CD4-positive, alpha-beta memory T cell (primary cell): ENCODE data around the gene ZNF763. TPM values are rescaled to one million over a fixed set of nuclear protein-coding genes. Genes with fewer than 3 reads are reported as not detected.
"Not testable (repeated sequence)": the region's sequence is repeated elsewhere in the genome, so short reads cannot be mapped to it uniquely, and the experiment has no call there.

Experiments used
- CTCF ChIA-PET: fragments of 350-600 bp; sonication (Branson Sonifier 250); formaldehyde crosslinking; loops from one replicate; lab custom pipeline; 2021; ENCODE audit warnings: inconsistent platforms; ENCODE audit not compliant: partially characterized antibody; lab: Charles Lee
- POLR2A ChIA-PET: fragments of 350-600 bp; sonication (Branson Sonifier 250); formaldehyde crosslinking; loops from one replicate; lab custom pipeline; 2021; ENCODE audit not compliant: partially characterized antibody; lab: Charles Lee
- DNase-seq, 5 donors: peaks; one replicate each; pipeline versions ENCODE4 v3.0.0 to v3.0.0-alpha.2; 2020 to 2022; ENCODE audit warnings: mixed read lengths in 1 of 5
- H3K27ac ChIP-seq: one replicate; pipeline ENCODE4 v1.7.0; 2013; ENCODE audit warnings: low read depth, low read length
- H3K27me3 ChIP-seq: 2 replicates; pipeline ENCODE4 v1.7.0; 2013; ENCODE audit warnings: mild to moderate bottlenecking, low read length, moderate library complexity; ENCODE audit not compliant: insufficient read depth
- H3K36me3 ChIP-seq: 2 replicates; pipeline ENCODE4 v1.7.0; 2013; ENCODE audit warnings: mild to moderate bottlenecking, low read length, moderate library complexity; ENCODE audit not compliant: insufficient read depth
- H3K4me1 ChIP-seq: 2 replicates; pipeline ENCODE4 v1.7.0; 2013; ENCODE audit warnings: mild to moderate bottlenecking, low read length, moderate library complexity; ENCODE audit not compliant: insufficient read depth
- H3K4me3 ChIP-seq, 2 donors: one replicate each; pipeline ENCODE4 v1.7.0; 2013; ENCODE audit warnings: low read length in 2 of 2, mild to moderate bottlenecking in 1 of 2
- H3K9me3 ChIP-seq, 2 donors: one replicate each; pipeline ENCODE4 v1.7.0; 2013; ENCODE audit warnings: low read length in 2 of 2, control low read depth in 1 of 2; ENCODE audit not compliant: control insufficient read depth in 1 of 2
- H3K27ac Mint-ChIP-seq, 7 donors: one replicate each; pipeline ENCODE4 v1.8.0; 2020 to 2021; ENCODE audit warnings: mixed read lengths in 7 of 7, mild to moderate bottlenecking in 6 of 7, inconsistent platforms in 3 of 7, moderate library complexity in 3 of 7
- H3K27me3 Mint-ChIP-seq, 2 donors: one replicate each; pipeline ENCODE4 v1.8.0; 2020 to 2021; ENCODE audit warnings: mixed read lengths in 2 of 2
- H3K36me3 Mint-ChIP-seq, 2 donors: one replicate each; pipeline ENCODE4 v1.8.0; 2020 to 2021; ENCODE audit warnings: mixed read lengths in 2 of 2, inconsistent platforms in 1 of 2, mild to moderate bottlenecking in 1 of 2
- H3K4me1 Mint-ChIP-seq, 4 donors: one replicate each; pipeline ENCODE4 v1.8.0; 2020 to 2021; ENCODE audit warnings: mixed read lengths in 4 of 4, mild to moderate bottlenecking in 1 of 4
- H3K4me3 Mint-ChIP-seq, 8 donors: one replicate each; pipeline ENCODE4 v1.8.0; 2020 to 2021; ENCODE audit warnings: mixed read lengths in 8 of 8, mild to moderate bottlenecking in 7 of 8, moderate library complexity in 6 of 8, inconsistent platforms in 3 of 8
- H3K9me3 Mint-ChIP-seq, 8 donors: one replicate each; pipeline ENCODE4 v1.8.0; 2020 to 2021; ENCODE audit warnings: mixed read lengths in 8 of 8, mild to moderate bottlenecking in 5 of 8, inconsistent platforms in 3 of 8, moderate library complexity in 1 of 8
- intact Hi-C: fragments of 100-400 bp; cut with micrococcal nuclease; formaldehyde crosslinking; loops from one replicate; pipeline ENCODE4 v1.15.1; 2023
- polyA plus RNA-seq, 2 donors: library from polyadenylated mRNA; unstranded; fragments of 300-500 nt; fragmentation: Illumina TruSeq; gene quantifications; one replicate each; pipeline ENCODE4 v1.2.3, GENCODE V29; 2021
- total RNA-seq, 2 experiments: library from RNA; stranded (reverse); gene quantifications; one replicate each; pipeline ENCODE4 v1.2.3, GENCODE V29; 2021

The ZNF763 gene
- total and polyA plus RNA-seq, 4 experiments from 2014 or later, result 2.6 to 16.4 (median 9.0) TPM

DNA sequence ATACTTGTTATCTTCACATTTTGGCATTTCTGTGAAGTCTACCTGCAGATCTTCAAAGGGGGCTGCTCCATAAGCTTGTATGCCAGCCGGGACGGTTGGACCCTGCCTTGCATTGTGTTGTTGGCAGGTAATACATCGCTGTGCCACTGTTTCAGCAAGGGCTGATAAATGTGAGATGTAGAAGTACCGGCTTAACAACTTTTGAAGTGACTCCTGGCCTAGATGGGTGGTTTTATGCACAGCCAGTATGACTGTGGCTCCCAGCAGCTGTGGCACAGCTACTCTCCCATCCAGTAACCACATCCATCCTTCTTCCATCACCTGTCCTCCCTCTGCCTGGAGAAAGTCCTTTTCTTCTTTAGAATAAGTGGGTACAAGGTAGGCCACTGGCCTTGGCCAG lies 20.2 kb upstream of the ZNF763 start:
- no peaks in the 10 kb centered on the region for H3K27me3 ChIP-seq
- no peaks in the 10 kb centered on the region for H3K4me1 ChIP-seq
- peak overlapping the region in 1 of 2 donors; percentile 11 for H3K4me3 ChIP-seq
- no peak for DNase-seq
- POLR2A ChIA-PET, result no interaction called here
- peaks cover 6 to 96% (median 93%) of the 10 kb centered on the region in 8 donors for H3K9me3 Mint-ChIP-seq
- peaks cover 71% of the 10 kb centered on the region for H3K36me3 ChIP-seq
- no peak overlapping the region for H3K4me3 Mint-ChIP-seq
- H3K27ac Mint-ChIP-seq, result no peak overlapping the region
- peaks cover 0 to 6% (median 1%) of the 10 kb centered on the region in 4 donors for H3K4me1 Mint-ChIP-seq
- H3K27me3 Mint-ChIP-seq, result no peaks in the 10 kb centered on the region
- no peak overlapping the region for H3K27ac ChIP-seq
- H3K9me3 ChIP-seq, result peaks cover 27 to 76% of the 10 kb centered on the region in 2 donors
- peaks cover 89 to 95% of the 10 kb centered on the region in 2 donors for H3K36me3 Mint-ChIP-seq
- CTCF ChIA-PET, result interaction anchor here (1.1 to 3.0 kb wide), 2 partner anchors 19 to 21 kb away, joined by 3 to 10 read pairs; no protein-coding TSS in a partner anchor
- intact Hi-C loops, result no loop called here

DNA sequence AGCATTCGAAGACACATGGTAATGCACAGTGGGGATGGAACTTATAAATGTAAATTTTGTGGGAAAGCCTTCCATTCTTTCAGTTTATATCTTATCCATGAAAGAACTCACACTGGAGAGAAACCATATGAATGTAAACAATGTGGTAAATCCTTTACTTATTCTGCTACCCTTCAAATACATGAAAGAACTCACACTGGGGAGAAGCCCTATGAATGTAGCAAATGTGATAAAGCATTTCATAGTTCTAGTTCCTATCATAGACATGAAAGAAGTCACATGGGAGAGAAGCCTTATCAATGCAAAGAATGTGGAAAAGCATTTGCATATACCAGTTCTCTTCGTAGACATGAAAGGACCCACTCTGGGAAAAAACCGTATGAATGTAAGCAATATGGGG lies 16.2 kb upstream of the ZNF763 start:
- peaks cover 25 to 82% of the 10 kb centered on the region in 2 donors for H3K9me3 ChIP-seq

DNA sequence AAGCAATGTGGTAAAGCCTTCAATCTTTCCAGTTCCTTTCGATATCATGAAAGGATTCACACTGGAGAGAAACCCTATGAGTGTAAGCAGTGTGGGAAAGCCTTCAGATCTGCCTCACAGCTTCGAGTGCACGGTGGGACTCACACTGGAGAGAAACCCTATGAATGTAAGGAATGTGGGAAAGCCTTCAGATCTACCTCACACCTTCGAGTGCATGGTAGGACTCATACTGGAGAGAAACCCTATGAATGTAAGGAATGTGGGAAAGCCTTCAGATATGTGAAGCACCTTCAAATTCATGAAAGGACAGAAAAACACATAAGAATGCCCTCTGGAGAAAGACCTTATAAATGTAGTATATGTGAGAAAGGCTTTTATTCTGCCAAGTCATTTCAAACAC lies 15.6 kb upstream of the ZNF763 start:
- intact Hi-C loops, result no loop called here
- ChIA-PET POLR2A (no interaction called here), CTCF (no interaction called here)
- Histone ChIP-seq H3K27me3 (no peaks in the 10 kb centered on the region), H3K4me1 (no peaks in the 10 kb centered on the region), H3K9me3 (peaks cover 25 to 81% of the 10 kb centered on the region in 2 donors), H3K27ac (no peak overlapping the region), H3K36me3 (peaks cover 58% of the 10 kb centered on the region), H3K4me3 (peak overlapping the region in 1 of 2 donors; percentile 27)
- H3K9me3 Mint-ChIP-seq, result peaks cover 0 to 99% (median 91%) of the 10 kb centered on the region in 8 donors
- H3K4me3 Mint-ChIP-seq, result peak overlapping the region in 1 of 8 donors; percentile 27
- peaks cover 68 to 72% of the 10 kb centered on the region in 2 donors for H3K36me3 Mint-ChIP-seq
- DNase-seq, result peak in 3 of 5 donors; percentile 4 to 8 (median 5)
- H3K4me1 Mint-ChIP-seq, result no peaks in the 10 kb centered on the region
- H3K27ac Mint-ChIP-seq, result peak overlapping the region in 2 of 7 donors; percentile 23 to 65
- H3K27me3 Mint-ChIP-seq, result no peaks in the 10 kb centered on the region

More for the DNA sequence above, 16.2 kb upstream of the ZNF763 start:
- Histone ChIP-seq H3K36me3 (peaks cover 63% of the 10 kb centered on the region), H3K4me1 (no peaks in the 10 kb centered on the region), H3K27ac (no peak overlapping the region), H3K27me3 (no peaks in the 10 kb centered on the region), H3K4me3 (no peak overlapping the region)
- Mint-ChIP-seq H3K27me3 (no peaks in the 10 kb centered on the region), H3K9me3 (peaks cover 0 to 99% (median 94%) of the 10 kb centered on the region in 8 donors), H3K27ac (peak overlapping the region in 1 of 7 donors; percentile 65), H3K4me1 (no peaks in the 10 kb centered on the region), H3K36me3 (peaks cover 73 to 78% of the 10 kb centered on the region in 2 donors), H3K4me3 (no peak overlapping the region)
- ChIA-PET CTCF (no interaction called here), POLR2A (no interaction called here)
- intact Hi-C loops, result no loop called here
- DNase-seq, result no peak

DNA sequence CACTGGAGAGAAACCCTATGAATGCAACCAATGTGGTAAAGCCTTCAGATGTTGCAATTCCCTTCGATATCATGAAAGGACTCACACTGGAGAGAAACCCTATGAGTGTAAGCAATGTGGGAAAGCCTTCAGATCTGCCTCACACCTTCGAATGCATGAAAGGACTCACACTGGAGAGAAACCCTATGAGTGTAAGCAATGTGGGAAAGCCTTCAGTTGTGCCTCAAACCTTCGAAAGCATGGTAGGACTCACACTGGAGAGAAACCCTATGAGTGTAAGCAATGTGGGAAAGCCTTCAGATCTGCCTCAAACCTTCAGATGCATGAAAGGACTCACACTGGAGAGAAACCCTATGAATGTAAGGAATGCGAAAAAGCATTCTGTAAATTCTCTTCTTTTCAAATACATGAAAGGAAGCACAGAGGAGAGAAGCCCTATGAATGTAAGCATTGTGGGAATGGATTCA lies 15.2 kb upstream of the ZNF763 start:
- peaks cover 22 to 81% of the 10 kb centered on the region in 2 donors for H3K9me3 ChIP-seq
- H3K27me3 Mint-ChIP-seq, intact Hi-C loops, H3K4me1 Mint-ChIP-seq, H3K27ac ChIP-seq, CTCF ChIA-PET, H3K4me1 ChIP-seq, POLR2A ChIA-PET, DNase-seq, H3K27me3 ChIP-seq: not testable (repeated sequence)
- Mint-ChIP-seq H3K36me3 (peaks cover 63 to 68% of the 10 kb centered on the region in 2 donors), H3K4me3 (peak overlapping the region in 1 of 8 donors; percentile 22), H3K27ac (peak overlapping the region in 2 of 7 donors; percentile 8 to 57), H3K9me3 (peaks cover 0 to 99% (median 89%) of the 10 kb centered on the region in 8 donors)
- peak overlapping the region; percentile 1 to 27 for H3K4me3 ChIP-seq
- H3K36me3 ChIP-seq, result peaks cover 53% of the 10 kb centered on the region

DNA sequence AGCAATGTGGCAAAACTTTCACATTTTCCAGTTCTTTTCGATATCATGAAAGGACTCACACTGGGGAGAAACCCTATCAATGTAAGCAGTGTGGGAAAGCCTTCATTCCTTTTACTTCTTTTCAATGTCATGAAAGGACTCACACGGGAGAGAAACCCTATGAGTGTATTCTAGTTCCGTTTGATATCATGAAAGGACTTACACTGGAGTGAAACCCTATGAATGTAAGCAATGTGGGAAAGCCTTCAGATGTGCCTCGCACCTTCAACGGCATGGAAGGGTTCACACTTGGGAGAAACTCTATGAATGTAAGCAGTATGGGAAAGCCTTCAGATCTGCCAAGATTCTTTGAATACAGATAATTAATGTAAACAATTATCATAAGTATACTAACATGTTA lies 14.5 kb upstream of the ZNF763 start:
- H3K36me3 ChIP-seq, result peaks cover 47% of the 10 kb centered on the region
- no peaks in the 10 kb centered on the region for H3K27me3 Mint-ChIP-seq
- no peak overlapping the region for H3K4me3 Mint-ChIP-seq
- peaks cover 59 to 61% of the 10 kb centered on the region in 2 donors for H3K36me3 Mint-ChIP-seq
- H3K27ac ChIP-seq, result no peak overlapping the region
- no peak for DNase-seq
- H3K27ac Mint-ChIP-seq, result no peak overlapping the region
- intact Hi-C loops, result no loop called here
- no peaks in the 10 kb centered on the region for H3K27me3 ChIP-seq
- peaks cover 20 to 78% of the 10 kb centered on the region in 2 donors for H3K9me3 ChIP-seq
- ChIA-PET POLR2A (no interaction called here), CTCF (interaction anchor here (0.6 kb wide), 1 partner anchor 37 kb away, joined by 3 read pairs; no protein-coding TSS in a partner anchor)
- H3K4me3 ChIP-seq, result peak overlapping the region; percentile 1 to 27
- H3K9me3 Mint-ChIP-seq, result peaks cover 0 to 98% (median 86%) of the 10 kb centered on the region in 8 donors
- H3K4me1 Mint-ChIP-seq, result no peaks in the 10 kb centered on the region
- no peaks in the 10 kb centered on the region for H3K4me1 ChIP-seq

DNA sequence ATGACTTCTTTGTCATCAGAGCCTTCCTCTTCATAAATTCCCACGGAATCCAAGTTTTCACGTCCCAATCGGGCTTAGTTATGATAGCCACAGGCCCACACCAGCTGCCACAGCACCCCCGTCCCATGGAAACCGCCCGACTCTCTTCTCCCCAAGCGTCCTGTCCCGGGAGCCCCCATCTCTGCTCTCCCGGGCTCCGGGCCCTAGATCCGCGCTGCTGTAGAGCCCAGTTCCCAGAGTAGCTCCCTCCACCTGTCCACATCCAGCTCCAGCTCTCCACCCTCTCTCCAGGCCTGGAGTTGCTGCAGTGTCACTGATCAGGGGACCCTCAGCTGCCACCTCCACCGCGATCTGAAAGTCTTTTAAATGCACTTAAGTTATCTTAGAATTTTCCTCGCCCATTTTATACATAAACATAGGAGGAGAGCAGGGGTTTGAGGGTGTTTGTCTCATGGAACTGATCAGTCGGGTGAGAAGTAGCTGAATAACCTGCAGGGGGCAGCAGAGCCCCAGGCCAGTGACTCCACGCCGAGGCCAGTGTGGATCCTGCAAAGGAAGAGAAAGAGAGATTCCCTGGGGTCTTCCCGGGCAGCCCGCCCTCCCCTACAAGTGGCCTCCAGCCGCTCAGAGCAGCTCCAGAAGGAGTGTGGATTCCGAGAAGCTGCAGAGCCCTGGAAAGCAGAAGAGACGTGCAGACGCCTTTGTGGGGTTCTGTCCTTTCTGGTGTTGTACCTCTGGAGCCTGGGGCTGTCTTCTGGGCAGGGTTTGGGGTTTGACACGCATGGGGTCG lies 1.1 kb upstream of the ZNF763 start:
- H3K36me3 ChIP-seq, result no peaks in the 10 kb centered on the region
- H3K27ac Mint-ChIP-seq, result peak overlapping the region; percentile 92 to 97 (median 96)
- H3K4me1 ChIP-seq, result peaks cover 21% of the 10 kb centered on the region
- peak overlapping the region in 1 of 2 donors; percentile 86 for H3K4me3 ChIP-seq
- H3K9me3 Mint-ChIP-seq, result peaks cover 0 to 2% (median 0%) of the 10 kb centered on the region in 8 donors
- intact Hi-C loops, result loop anchor here (1.0 kb wide), 5 partner anchors 25 to 178 kb away; no protein-coding TSS in a partner anchor
- DNase-seq, result peak; percentile 68 to 74 (median 70)
- CTCF ChIA-PET, result interaction anchor here (0.6 to 5.5 kb wide), 26 partner anchors 9 to 401 kb away, joined by 3 to 104 read pairs (median 4); partner anchors contain the start of genes ZNF136, ZNF20, ZNF433 and ZNF439
- peaks cover 0 to 8% of the 10 kb centered on the region in 2 donors for H3K36me3 Mint-ChIP-seq
- H3K27me3 Mint-ChIP-seq, result no peaks in the 10 kb centered on the region
- H3K4me1 Mint-ChIP-seq, result peaks cover 16 to 32% (median 26%) of the 10 kb centered on the region in 4 donors
- POLR2A ChIA-PET, result interaction anchor here (1.3 to 4.1 kb wide), 7 partner anchors 9 to 177 kb away, joined by 3 to 84 read pairs (median 7); partner anchors contain the start of genes ZNF20, ZNF433 and ZNF700
- no peaks in the 10 kb centered on the region for H3K27me3 ChIP-seq
- peak overlapping the region; percentile 2 to 98 (median 96) for H3K4me3 Mint-ChIP-seq
- no peaks in the 10 kb centered on the region for H3K9me3 ChIP-seq
- peak overlapping the region; percentile 91 for H3K27ac ChIP-seq
